Endothelial cell (in vitro differentiated cells): ENCODE results near the gene PTPRN2. TPM values are rescaled to one million over a fixed set of nuclear protein-coding genes. Genes with fewer than 3 reads are reported as not detected.

Experiments
- DNase-seq: peaks from one replicate; pipeline ENCODE4 v3.0.0; 2021; ENCODE audit warnings: low spot score
- H3K27ac Mint-ChIP-seq: one replicate; pipeline ENCODE4 v1.8.0; 2021; ENCODE audit warnings: mixed read lengths, inconsistent platforms; ENCODE audit not compliant: unreplicated experiment
- H3K27me3 Mint-ChIP-seq: one replicate; pipeline ENCODE4 v1.8.0; 2021; ENCODE audit warnings: mild to moderate bottlenecking, moderate library complexity, mixed read lengths, inconsistent platforms; ENCODE audit not compliant: unreplicated experiment
- H3K36me3 Mint-ChIP-seq: one replicate; pipeline ENCODE4 v1.8.0; 2021; ENCODE audit warnings: mild to moderate bottlenecking, low read depth, mixed read lengths, inconsistent platforms; ENCODE audit not compliant: unreplicated experiment
- H3K4me1 Mint-ChIP-seq: one replicate; pipeline ENCODE4 v1.8.0; 2021; ENCODE audit warnings: mild to moderate bottlenecking, mixed read lengths, inconsistent platforms; ENCODE audit not compliant: unreplicated experiment
- H3K4me3 Mint-ChIP-seq: one replicate; pipeline ENCODE4 v1.8.0; 2021; ENCODE audit warnings: mild to moderate bottlenecking, mixed read lengths, inconsistent platforms; ENCODE audit not compliant: unreplicated experiment
- H3K9me3 Mint-ChIP-seq: one replicate; pipeline ENCODE4 v1.8.0; 2021; ENCODE audit warnings: mixed read lengths, inconsistent platforms; ENCODE audit not compliant: unreplicated experiment
- total RNA-seq: library from RNA; stranded (reverse); fragmentation: NEBNext Ultra II Directional; extraction: Animal tissue kit (Norgen Biotek cat#: 25700); gene quantifications from one replicate; pipeline ENCODE4 v1.2.1, GENCODE V29; 2021; ENCODE audit not compliant: unreplicated experiment
- TF ChIP-seq, protein P1 (sequence below): fragments of 200-600 bp; sonication (generic); IDR thresholded peaks from one replicate; pipeline ENCODE4 v1.5.0; 2021; ENCODE audit warnings: antibody characterized with exemption; ENCODE audit not compliant: unreplicated experiment

Gene PTPRN2
- total RNA-seq, 1 donor from 2014 or later: 0.18 TPM

DNA sequence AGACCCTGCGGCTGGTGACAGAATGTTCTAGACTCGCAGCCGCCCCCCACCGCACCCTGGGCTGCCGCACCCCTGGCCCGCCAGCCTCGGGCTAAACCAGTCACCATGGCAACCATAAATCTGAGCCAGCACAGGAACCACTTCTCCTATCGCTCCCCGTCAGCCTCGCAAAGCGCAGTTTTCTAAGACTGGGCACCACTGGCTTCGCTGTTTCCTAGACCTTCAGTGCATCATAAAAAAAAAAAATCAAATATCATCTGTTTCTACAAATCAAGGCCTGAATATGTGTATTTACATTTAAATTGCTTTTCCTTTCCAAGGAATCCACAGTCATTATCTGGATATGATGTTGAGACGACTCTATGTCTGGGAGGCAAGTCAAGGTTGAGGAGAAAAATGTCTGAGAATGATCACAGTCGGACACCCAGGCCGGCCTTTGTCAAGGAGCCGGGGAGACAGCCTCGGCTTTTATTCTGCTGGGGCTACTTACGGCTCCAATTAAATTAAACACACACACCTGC, 99.9 kb downstream of the PTPRN2 start:
- TF ChIP-seq, protein P1, sequence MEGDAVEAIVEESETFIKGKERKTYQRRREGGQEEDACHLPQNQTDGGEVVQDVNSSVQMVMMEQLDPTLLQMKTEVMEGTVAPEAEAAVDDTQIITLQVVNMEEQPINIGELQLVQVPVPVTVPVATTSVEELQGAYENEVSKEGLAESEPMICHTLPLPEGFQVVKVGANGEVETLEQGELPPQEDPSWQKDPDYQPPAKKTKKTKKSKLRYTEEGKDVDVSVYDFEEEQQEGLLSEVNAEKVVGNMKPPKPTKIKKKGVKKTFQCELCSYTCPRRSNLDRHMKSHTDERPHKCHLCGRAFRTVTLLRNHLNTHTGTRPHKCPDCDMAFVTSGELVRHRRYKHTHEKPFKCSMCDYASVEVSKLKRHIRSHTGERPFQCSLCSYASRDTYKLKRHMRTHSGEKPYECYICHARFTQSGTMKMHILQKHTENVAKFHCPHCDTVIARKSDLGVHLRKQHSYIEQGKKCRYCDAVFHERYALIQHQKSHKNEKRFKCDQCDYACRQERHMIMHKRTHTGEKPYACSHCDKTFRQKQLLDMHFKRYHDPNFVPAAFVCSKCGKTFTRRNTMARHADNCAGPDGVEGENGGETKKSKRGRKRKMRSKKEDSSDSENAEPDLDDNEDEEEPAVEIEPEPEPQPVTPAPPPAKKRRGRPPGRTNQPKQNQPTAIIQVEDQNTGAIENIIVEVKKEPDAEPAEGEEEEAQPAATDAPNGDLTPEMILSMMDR: no peak
- Mint-ChIP-seq H3K4me3 (no peak overlapping the region), H3K36me3 (peaks cover 10% of the 10 kb centered on the region), H3K27me3 (peaks cover 3% of the 10 kb centered on the region), H3K9me3 (peaks cover 29% of the 10 kb centered on the region), H3K27ac (no peak overlapping the region), H3K4me1 (no peaks in the 10 kb centered on the region)
- DNase-seq: no peak

DNA sequence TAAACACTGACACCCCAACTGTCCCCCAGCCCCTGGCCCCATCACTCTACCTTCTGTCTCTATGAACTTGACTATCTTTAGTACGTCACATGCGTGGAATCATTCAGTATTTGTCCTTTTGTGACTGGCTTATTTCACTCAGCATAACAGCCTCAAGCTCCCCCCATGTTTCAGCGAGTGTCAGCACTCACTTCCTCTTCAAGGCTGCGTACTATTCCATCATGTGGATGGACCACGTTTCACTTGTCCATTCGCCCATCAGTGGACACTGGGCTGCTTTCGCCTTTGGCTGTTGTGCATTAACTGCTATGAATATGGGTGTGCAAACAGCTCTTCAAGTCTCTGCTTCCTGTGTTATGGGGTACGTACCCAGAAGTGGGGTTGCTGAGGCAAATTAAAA, 100.7 kb downstream of the PTPRN2 start:
- Mint-ChIP-seq H3K4me3 (no peak overlapping the region), H3K27ac (no peak overlapping the region), H3K36me3 (peaks cover 10% of the 10 kb centered on the region), H3K27me3 (peaks cover 3% of the 10 kb centered on the region), H3K4me1 (no peaks in the 10 kb centered on the region), H3K9me3 (peaks cover 23% of the 10 kb centered on the region)
- TF ChIP-seq, protein P1: no peak
- no peak for DNase-seq

DNA sequence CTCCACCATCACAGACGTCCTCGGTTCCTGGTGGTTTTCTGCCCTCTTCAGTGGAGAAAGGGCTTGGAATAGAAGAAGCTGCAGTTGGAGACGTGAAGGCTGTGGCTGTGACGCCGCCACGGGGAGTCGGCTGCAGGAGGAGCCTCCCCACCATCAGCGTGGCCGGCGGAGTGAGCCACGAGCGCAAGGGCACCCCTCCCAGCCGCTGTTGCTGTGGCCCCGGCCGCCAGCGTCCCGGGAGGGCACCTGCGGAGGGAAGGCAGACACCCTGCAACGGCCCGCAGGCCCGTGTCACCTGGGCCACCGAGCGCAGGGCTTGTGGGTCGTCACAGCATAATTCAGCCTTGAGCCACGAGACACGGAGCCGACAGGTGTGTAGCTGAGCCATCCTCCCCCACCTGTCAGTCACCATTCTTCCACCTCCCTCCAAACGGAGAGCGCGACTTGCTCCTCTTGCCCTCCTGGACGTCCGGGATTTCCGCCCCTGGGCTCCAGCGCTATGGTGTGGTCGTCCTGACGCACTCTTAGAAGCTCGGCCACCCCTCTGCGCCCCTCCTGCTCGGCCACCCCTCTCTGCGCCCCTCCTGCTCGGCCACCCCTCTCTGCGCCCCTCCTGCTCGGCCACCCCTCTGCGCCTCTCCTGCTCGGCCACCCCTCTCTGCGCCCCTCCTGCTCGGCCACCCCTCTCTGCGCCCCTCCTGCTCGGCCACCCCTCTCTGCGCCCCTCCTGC, 102.7 kb downstream of the PTPRN2 start:
- Mint-ChIP-seq H3K27ac (no peak overlapping the region), H3K4me3 (no peak overlapping the region), H3K4me1 (no peaks in the 10 kb centered on the region), H3K36me3 (peaks cover 13% of the 10 kb centered on the region), H3K27me3 (peaks cover 3% of the 10 kb centered on the region), H3K9me3 (peaks cover 24% of the 10 kb centered on the region)
- DNase-seq: no peak
- TF ChIP-seq, protein P1: no peak

DNA sequence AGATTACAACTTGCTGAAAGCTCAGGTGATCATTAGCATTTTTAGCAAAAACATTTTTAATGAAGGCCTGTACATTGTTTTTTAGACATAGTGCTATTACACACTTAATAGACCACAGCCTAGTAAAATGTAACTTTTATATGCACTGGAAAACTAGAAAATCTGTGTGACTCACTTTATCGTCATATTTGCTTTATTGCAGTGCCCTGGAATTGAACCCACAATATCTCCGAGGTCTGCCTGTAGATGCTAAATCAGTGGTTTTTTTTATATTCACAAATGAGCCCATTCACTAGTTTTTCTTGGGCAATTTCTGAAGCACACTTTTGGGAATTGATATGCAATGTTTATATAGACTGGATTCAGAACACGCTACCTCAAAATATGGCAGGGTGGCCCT, 105.1 kb downstream of the PTPRN2 start:
- Mint-ChIP-seq H3K9me3 (peaks cover 37% of the 10 kb centered on the region), H3K4me3 (no peak overlapping the region), H3K27ac (no peak overlapping the region), H3K4me1 (no peaks in the 10 kb centered on the region), H3K27me3 (peaks cover 4% of the 10 kb centered on the region), H3K36me3 (peaks cover 10% of the 10 kb centered on the region)
- DNase-seq: no peak
- TF ChIP-seq, protein P1: no peak

DNA sequence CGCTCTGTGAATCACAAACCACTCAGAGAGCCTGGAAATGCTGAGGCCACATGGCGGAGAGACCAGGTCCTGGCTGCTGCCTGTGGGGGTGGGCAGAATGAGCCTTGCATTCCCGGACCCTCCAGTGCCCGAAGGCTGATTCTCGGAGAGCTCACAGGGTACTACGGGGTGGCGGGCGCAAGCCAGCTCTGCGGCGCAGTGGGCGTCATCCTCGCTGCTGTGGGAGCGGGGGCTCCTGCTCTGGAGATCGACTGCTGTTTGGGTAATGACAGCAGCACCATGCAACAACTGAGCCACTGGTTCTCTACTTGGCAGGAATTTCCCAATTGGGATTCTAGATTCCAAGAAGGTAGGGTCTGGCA, 108.0 kb downstream of the PTPRN2 start:
- Mint-ChIP-seq H3K4me3 (no peak overlapping the region), H3K27ac (no peak overlapping the region), H3K4me1 (no peaks in the 10 kb centered on the region), H3K9me3 (peaks cover 33% of the 10 kb centered on the region), H3K27me3 (peaks cover 1% of the 10 kb centered on the region), H3K36me3 (peaks cover 7% of the 10 kb centered on the region)
- TF ChIP-seq, protein P1: no peak
- DNase-seq: no peak
